H1 (cell line): ENCODE data around the gene USP49. TPM values are rescaled to one million over a fixed set of nuclear protein-coding genes. Genes with fewer than 3 reads are reported as not detected.
A peak's percentile ranks its signal among the peaks of the same experiment; 100 is the strongest.

ENCODE experiments used
- CTCF ChIA-PET: fragments of 300-600 bp; sonication (Branson Sonifier 250); formaldehyde crosslinking; loops from one replicate; lab custom pipeline; 2021; ENCODE audit not compliant: partially characterized antibody; lab: Charles Lee
- POLR2A ChIA-PET: fragments of 300-600 bp; sonication (Branson Sonifier 250); formaldehyde crosslinking; loops from one replicate; lab custom pipeline; 2021; ENCODE audit warnings: inconsistent platforms; ENCODE audit not compliant: partially characterized antibody; lab: Charles Lee
- DNase-seq, 2 experiments: peaks; one replicate each; pipeline versions ENCODE4 v3.0.0 to v3.0.0-alpha.2; 2010 to 2022; ENCODE audit warnings: low spot score in 2 of 2, low read depth in 1 of 2, mixed read lengths in 1 of 2
- FAIRE-seq: peaks from 2 replicates; lab custom pipeline; 2011; peaks lifted over from hg19 to GRCh38; lab: Jason Lieb, UNC
- H2AFZ ChIP-seq: 2 replicates; pipeline ENCODE4 v1.8.1; 2012; ENCODE audit warnings: low read length, inconsistent platforms
- H2AK5ac ChIP-seq: 2 replicates; pipeline ENCODE4 v1.6.1; 2013; ENCODE audit warnings: low read depth, low read length
- H2BK120ac ChIP-seq: replicated peaks from 2 replicates; pipeline ENCODE3; 2013; ENCODE audit warnings: low read depth, low read length, inconsistent platforms
- H2BK12ac ChIP-seq: 2 replicates; pipeline ENCODE4 v1.6.1; 2013; ENCODE audit warnings: low read depth, low read length
- H2BK15ac ChIP-seq: 2 replicates; pipeline ENCODE4 v1.6.1; 2013; ENCODE audit warnings: low read length
- H2BK20ac ChIP-seq: 2 replicates; pipeline ENCODE4 v1.6.1; 2013; ENCODE audit warnings: low read length
- H2BK5ac ChIP-seq: 2 replicates; pipeline ENCODE4 v1.6.1; 2013; ENCODE audit warnings: low read depth, low read length
- H3K14ac ChIP-seq: 2 replicates; pipeline ENCODE4 v1.6.1; 2013; ENCODE audit warnings: inconsistent platforms; ENCODE audit not compliant: insufficient read length
- H3K18ac ChIP-seq: 2 replicates; pipeline ENCODE4 v1.6.1; 2013; ENCODE audit warnings: low read length; ENCODE audit errors: extremely low read depth
- H3K23ac ChIP-seq: 2 replicates; pipeline ENCODE4 v1.6.1; 2013; ENCODE audit warnings: inconsistent platforms; ENCODE audit not compliant: insufficient read length
- H3K23me2 ChIP-seq: 2 replicates; pipeline ENCODE4 v1.6.1; 2013; ENCODE audit warnings: low read depth, low read length
- H3K27ac ChIP-seq: 2 replicates; pipeline ENCODE4 v1.6.1; 2011; ENCODE audit warnings: low read depth, low read length, inconsistent platforms
- H3K27me3 ChIP-seq, 4 experiments: replicated peaks in 1 of 4; 1 replicate in 1 of 4; 2 replicates in 3 of 4; pipeline versions ENCODE4 v1.6.1 to v1.8.1; 2011 to 2013; ENCODE audit warnings: low read length in 3 of 4, mild to moderate bottlenecking in 3 of 4, inconsistent platforms in 2 of 4, mixed read lengths in 2 of 4, moderate library complexity in 1 of 4; ENCODE audit not compliant: control insufficient read depth in 3 of 4, insufficient read depth in 3 of 4; ENCODE audit errors: extremely low read depth in 1 of 4
- H3K36me3 ChIP-seq, 4 experiments: 2 replicates each; pipeline versions ENCODE4 v1.6.1 to v1.8.1; 2011 to 2013; ENCODE audit warnings: mild to moderate bottlenecking in 4 of 4, low read length in 3 of 4, moderate library complexity in 2 of 4, control low read depth in 1 of 4, inconsistent platforms in 1 of 4; ENCODE audit not compliant: insufficient read depth in 4 of 4, control insufficient read depth in 2 of 4
- H3K4ac ChIP-seq: replicated peaks from 2 replicates; pipeline ENCODE3; 2013; ENCODE audit warnings: low read length, low read depth, mixed read lengths, inconsistent platforms; ENCODE audit not compliant: insufficient read length
- H3K4me1 ChIP-seq, 4 experiments: replicated peaks in 1 of 4; 1 replicate in 1 of 4; 2 replicates in 3 of 4; pipeline versions ENCODE4 v1.6.1 to v1.8.1; 2011 to 2013; ENCODE audit warnings: low read length in 3 of 4, inconsistent platforms in 2 of 4, mixed read lengths in 1 of 4; ENCODE audit not compliant: insufficient read depth in 4 of 4, control insufficient read depth in 3 of 4
- H3K4me2 ChIP-seq, 2 experiments: 2 replicates each; pipeline versions ENCODE4 v1.6.1 to v1.8.1; 2011 to 2013; ENCODE audit warnings: low read depth in 2 of 2, low read length in 2 of 2, control low read depth in 1 of 2, inconsistent platforms in 1 of 2, mild to moderate bottlenecking in 1 of 2; ENCODE audit not compliant: insufficient read depth in 1 of 2
- H3K4me3 ChIP-seq, 4 experiments: fragments of 200-600, 300-600 bp in 1 of 4; sonication (generic), shearing (Covaris generic), sonication (Bioruptor Twin) in 1 of 4; 2 replicates each; pipeline versions ENCODE4 v1.5.1 to v1.8.1; 2011 to 2016; ENCODE audit warnings: low read length in 4 of 4, low read depth in 3 of 4, control low read depth in 2 of 4, inconsistent platforms in 2 of 4, mild to moderate bottlenecking in 2 of 4, mixed read lengths in 1 of 4, moderate library complexity in 1 of 4; ENCODE audit not compliant: insufficient read depth in 2 of 4; ENCODE audit errors: extremely low read depth in 1 of 4
- H3K56ac ChIP-seq: replicated peaks from 2 replicates; pipeline ENCODE3; 2013; ENCODE audit warnings: low read depth, mild to moderate bottlenecking, mixed read lengths, low read length, inconsistent platforms; ENCODE audit not compliant: insufficient read length
- H3K79me1 ChIP-seq: 2 replicates; pipeline ENCODE4 v1.6.1; 2013; ENCODE audit warnings: low read depth, low read length, control low read depth
- H3K79me2 ChIP-seq, 2 experiments: 2 replicates each; pipeline versions ENCODE4 v1.6.1 to v1.8.1; 2012 to 2013; ENCODE audit warnings: low read length in 2 of 2, mild to moderate bottlenecking in 2 of 2, inconsistent platforms in 1 of 2; ENCODE audit not compliant: insufficient read depth in 2 of 2, control insufficient read depth in 1 of 2
- H3K9ac ChIP-seq, 4 experiments: replicated peaks in 1 of 4; 1 replicate in 1 of 4; 2 replicates in 3 of 4; pipeline versions ENCODE4 v1.6.1 to v1.8.1; 2011 to 2013; ENCODE audit warnings: low read depth in 3 of 4, low read length in 3 of 4, control low read depth in 2 of 4, mild to moderate bottlenecking in 2 of 4, moderate library complexity in 2 of 4, inconsistent platforms in 1 of 4; ENCODE audit errors: extremely low read depth in 1 of 4
- H3K9me3 ChIP-seq, 2 experiments: 2 replicates each; pipeline versions ENCODE4 v1.6.1 to v1.8.1; 2012 to 2013; ENCODE audit warnings: mild to moderate bottlenecking in 2 of 2, moderate library complexity in 2 of 2, control low read depth in 1 of 2, inconsistent platforms in 1 of 2, low read depth in 1 of 2, low read length in 1 of 2, mixed read lengths in 1 of 2; ENCODE audit not compliant: insufficient read depth in 2 of 2
- H4K20me1 ChIP-seq, 2 experiments: replicated peaks in 1 of 2; 2 replicates each; pipeline versions ENCODE3 to v1.8.1; 2011 to 2013; ENCODE audit warnings: inconsistent platforms in 2 of 2, low read length in 2 of 2, mild to moderate bottlenecking in 1 of 2; ENCODE audit not compliant: insufficient read depth in 2 of 2, control insufficient read depth in 1 of 2
- H4K5ac ChIP-seq: 2 replicates; pipeline ENCODE4 v1.6.1; 2013; ENCODE audit warnings: low read length, low read depth, mixed read lengths, inconsistent platforms; ENCODE audit not compliant: insufficient read length
- H4K8ac ChIP-seq: 2 replicates; pipeline ENCODE4 v1.8.0; 2013; ENCODE audit warnings: mild to moderate bottlenecking, moderate library complexity, low read length, inconsistent platforms; ENCODE audit not compliant: insufficient read depth; ENCODE audit errors: extremely low read depth
- H4K91ac ChIP-seq: replicated peaks from 2 replicates; pipeline ENCODE3; 2013; ENCODE audit warnings: low read length, mixed read lengths, inconsistent platforms; ENCODE audit not compliant: insufficient read length
- BACH1 ChIP-seq: IDR thresholded peaks from 2 replicates; pipeline ENCODE4 v1.6.1; 2012; ENCODE audit warnings: low read length, improper control_type of control experiment
- CBX8 ChIP-seq: fragments of 300-800, 300-1000 bp; sonication (generic); IDR thresholded peaks from 2 replicates; pipeline ENCODE4 v1.7.1; 2016; ENCODE audit warnings: low read depth, low read length, borderline replicate concordance
- CEBPB ChIP-seq: IDR thresholded peaks from 2 replicates; pipeline ENCODE4 v1.6.1; 2012; ENCODE audit warnings: low read depth, low read length
- CREB1 ChIP-seq: IDR thresholded peaks from 2 replicates; pipeline ENCODE4 v1.6.1; 2012; ENCODE audit warnings: inconsistent platforms
- MAX ChIP-seq: IDR thresholded peaks from 2 replicates; pipeline ENCODE4 v1.6.1; 2012; ENCODE audit warnings: inconsistent platforms
- RBBP5 ChIP-seq: IDR thresholded peaks from 2 replicates; pipeline ENCODE4 v1.7.1; 2012; ENCODE audit warnings: low read depth, mild to moderate bottlenecking, inconsistent platforms, low read length, moderate library complexity, borderline replicate concordance
- SIN3A ChIP-seq, 2 experiments: IDR thresholded peaks in 1 of 2; conservative IDR thresholded peaks in 1 of 2; 2 replicates each; pipeline ENCODE4 v1.6.1; 2011 to 2012; ENCODE audit warnings: low read length in 2 of 2, improper control_type of control experiment in 1 of 2, low read depth in 1 of 2, mild to moderate bottlenecking in 1 of 2
- SP1 ChIP-seq: IDR thresholded peaks from 2 replicates; pipeline ENCODE4 v1.6.1; 2011; ENCODE audit warnings: low read depth, low read length
- SP4 ChIP-seq: IDR thresholded peaks from 2 replicates; pipeline ENCODE4 v1.6.1; 2012; ENCODE audit warnings: low read length, inconsistent platforms
- TAF1 ChIP-seq: IDR thresholded peaks from 2 replicates; pipeline ENCODE4 v1.6.1; 2011; ENCODE audit warnings: mild to moderate bottlenecking, low read depth, low read length
- WGBS, 2 experiments: shearing (Covaris generic) in 1 of 2; methylation state at CpG; one replicate each; pipeline versions ENCODE4 v1.1.6 to v1.1.7; 2013 to 2015; ENCODE audit warnings: low lambda C conversion rate in 2 of 2, mixed read lengths in 2 of 2, inconsistent platforms in 1 of 2, low coverage in 1 of 2, missing lambda C conversion rate in 1 of 2; ENCODE audit not compliant: insufficient replicate concordance in 2 of 2, insufficient coverage in 1 of 2, insufficient read length in 1 of 2; ENCODE audit errors: extremely low coverage in 1 of 2, missing lambda C conversion rate in 1 of 2; 5-methylcytosine and 5-hydroxymethylcytosine counted together
- polyA plus RNA-seq, 7 experiments: library from polyadenylated mRNA; depleted of rRNA in 3 of 7; stranded (reverse) in 5 of 7; unstranded in 2 of 7; fragments of >200 nt in 5 of 7; fragments of 200-250 nt in 2 of 7; gene quantifications; 1 replicate in 5 of 7; 2 replicates in 1 of 7; 4 replicates in 1 of 7; pipeline versions ENCODE4 v1.2.1 to v1.2.3, GENCODE V29; 2011 to 2013; ENCODE audit warnings: missing spikeins in 2 of 7, mixed read lengths in 2 of 7
- total RNA-seq: library from RNA; stranded (reverse); fragmentation: NEBNext Ultra II Directional; extraction: Animal tissue kit (Norgen Biotek cat#: 25700); gene quantifications from 2 replicates; pipeline ENCODE4 v1.2.1, GENCODE V29; 2021

USP49 gene
- total and polyA plus RNA-seq, 2 of the 8 experiments (the other 6 are each of a cell fraction or from before 2014, with no cell fraction given) = 6.9 to 24.4 TPM

GRCh38 chr6:41768545-41769308 is 126.4 kb downstream of the USP49 start:
- Histone ChIP-seq H3K14ac (no peak overlapping the region), H3K79me2 (no peaks in the 10 kb centered on the region), H3K9me3 (no peaks in the 10 kb centered on the region), H4K5ac (no peak overlapping the region), H2BK5ac (0 out of 2 replicates have a peak overlapping the region, but pooled peaks have one; percentile 6), H4K8ac (no peak overlapping the region; the same call in 1 of the 2 replicates), H4K91ac (peak overlapping the region; percentile 33), H3K56ac (no peak overlapping the region), H2AK5ac (no peak overlapping the region), H4K20me1 (no peaks in the 10 kb centered on the region), H2BK120ac (no peak overlapping the region), H3K27me3 (no peaks in the 10 kb centered on the region), H3K4ac (no peak overlapping the region), H3K36me3 (peaks cover 0 to 7% (median 4%) of the 10 kb centered on the region in 4 experiments; a peak in 5 of 8 replicates), H3K4me1 (no peaks in the 10 kb centered on the region; a peak in 1 of 7 replicates), H2BK12ac (no peak overlapping the region), H2AFZ (no peak overlapping the region), H2BK15ac (no peak overlapping the region), H3K4me2 (no peak overlapping the region), H3K4me3 (no peak overlapping the region), H3K9ac (no peak overlapping the region), H3K23ac (no peak overlapping the region), H2BK20ac (no peak overlapping the region), H3K27ac (no peak overlapping the region), H3K18ac (no peak overlapping the region; the same call in 1 of the 2 replicates), H3K23me2 (no peaks in the 10 kb centered on the region), H3K79me1 (no peaks in the 10 kb centered on the region)
- 88% methylated on average over 9 of the region's 10 CpGs; no CpG with 5 or more reads in 1 of the 2 experiments for WGBS, 2 experiments
- no peak for DNase-seq
- POLR2A ChIA-PET = no interaction called here
- CTCF ChIA-PET = interaction anchor here (0.5 to 2.2 kb wide), 13 partner anchors 8 to 660 kb away, joined by 3 to 10 read pairs (median 4); partner anchors contain the start of genes TAF8, TFEB and TOMM6
- no peak for FAIRE-seq
- TF ChIP-seq CREB1 (no peak), CBX8 (no peak), MAX (no peak), BACH1 (no peak), CEBPB (no peak), SP1 (no peak), RBBP5 (no peak), SIN3A (conservative IDR thresholded peaks at IDR 0.05 in 1 of 2, IDR thresholded peaks at IDR 0.05 in 1 of 2; ENCODE audit: low read depth in 1 of 2, low read length in 2 of 2) (no peak), SP4 (no peak), TAF1 (no peak)
